Measurements from ENCODE around the gene ARHGAP27. TPM values are rescaled to one million over a fixed set of nuclear protein-coding genes. Genes with fewer than 3 reads are reported as not detected.
A peak's percentile ranks its signal among the peaks of the same experiment; 100 is the strongest.

The ARHGAP27 gene
- total RNA-seq, 1 donor from 2014 or later: 33.2 TPM

DNA sequence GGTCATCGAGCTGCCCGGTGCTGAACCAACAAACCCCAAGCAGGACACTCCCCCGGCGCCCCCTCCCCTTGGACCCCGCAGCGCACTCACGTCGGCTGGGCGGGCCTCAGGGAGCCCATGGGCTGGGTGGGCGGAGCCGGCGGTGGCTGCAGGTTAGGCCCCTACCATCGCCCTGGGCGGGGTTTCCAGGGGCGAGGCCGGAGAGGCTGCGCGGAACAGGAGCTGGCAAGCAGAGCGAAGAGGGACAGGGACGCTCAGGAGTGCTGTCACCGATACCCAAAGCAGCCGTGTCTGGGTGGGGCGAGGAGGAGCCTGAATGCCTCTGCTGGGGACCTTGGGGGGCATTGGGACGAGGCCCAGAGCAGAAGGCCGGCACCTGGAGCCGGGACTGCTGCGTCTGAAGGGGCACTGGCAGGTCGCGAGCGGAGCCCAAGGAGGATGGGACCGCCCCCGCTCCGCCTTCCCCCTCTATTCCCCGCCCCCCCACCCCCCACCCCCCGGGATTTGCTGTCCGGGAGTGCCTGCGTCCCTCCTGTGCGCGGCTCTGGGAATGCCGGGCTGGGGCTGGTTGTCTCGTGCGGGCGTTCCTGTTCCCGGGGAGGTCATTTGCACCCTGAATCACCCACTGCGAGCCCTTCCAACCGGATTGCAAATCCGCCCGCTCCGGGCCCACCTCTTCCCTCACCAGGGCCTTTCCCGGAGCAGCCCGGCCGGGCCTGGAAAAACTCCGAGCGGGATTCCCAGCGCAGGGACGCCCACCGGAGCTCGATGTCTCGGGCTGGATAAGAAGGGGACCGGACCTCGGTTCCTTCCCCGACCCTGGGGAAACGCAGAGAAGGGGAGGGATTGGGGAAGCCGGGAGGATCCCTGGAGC is 902 bp downstream of the ARHGAP27 start:
- DNase-seq (ENCODE audit: low spot score): peak; percentile 74

GRCh38 chr17:45430738-45431530 is 1.7 kb downstream of the ARHGAP27 start:
- DNase-seq (ENCODE audit: low spot score): peak; percentile 74

DNA sequence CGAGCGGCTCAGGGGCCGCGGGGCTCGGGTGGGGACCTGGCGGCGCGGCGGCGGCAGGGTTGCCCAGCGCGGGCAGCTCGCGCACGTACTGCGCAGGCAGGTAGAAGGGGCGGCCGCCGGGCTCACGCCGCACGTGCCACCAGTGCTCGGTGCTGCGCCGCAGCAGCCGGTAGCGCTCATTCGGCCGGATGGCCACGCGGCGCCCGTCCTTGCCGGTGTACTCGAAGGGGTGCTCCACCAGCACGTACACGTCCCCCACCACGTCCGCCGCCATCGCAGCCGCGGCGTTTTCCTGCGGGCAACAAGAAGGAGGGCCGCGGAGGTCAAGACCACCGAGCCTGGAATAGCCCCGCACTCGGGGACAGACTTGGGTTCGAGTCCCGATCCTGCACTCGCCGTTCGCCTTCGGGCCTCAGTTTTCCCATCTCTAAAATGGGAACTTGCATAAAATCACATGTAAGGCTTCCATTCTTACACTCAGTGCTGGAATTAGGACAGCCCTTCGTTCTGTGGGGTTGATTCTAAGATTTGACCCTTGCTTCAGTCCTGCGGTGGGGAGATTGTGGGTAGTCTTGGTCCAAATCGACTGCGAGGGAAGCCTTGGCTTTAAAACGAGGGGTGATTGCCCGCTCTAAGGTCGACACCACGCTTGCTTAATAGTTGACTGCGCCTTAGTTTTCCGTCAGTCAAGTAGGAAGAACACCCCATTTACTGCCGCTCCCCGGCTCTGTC is 2.5 kb downstream of the ARHGAP27 start:
- no peak for DNase-seq (ENCODE audit: low spot score)

- DNase-seq (ENCODE audit: low spot score): no peak
Measured at GRCh38 chr17:45429339-45430005, 3.2 kb downstream of the ARHGAP27 start.

GRCh38 chr17:45428931-45429338 is 3.7 kb downstream of the ARHGAP27 start:
- no peak for DNase-seq (ENCODE audit: low spot score)

DNA sequence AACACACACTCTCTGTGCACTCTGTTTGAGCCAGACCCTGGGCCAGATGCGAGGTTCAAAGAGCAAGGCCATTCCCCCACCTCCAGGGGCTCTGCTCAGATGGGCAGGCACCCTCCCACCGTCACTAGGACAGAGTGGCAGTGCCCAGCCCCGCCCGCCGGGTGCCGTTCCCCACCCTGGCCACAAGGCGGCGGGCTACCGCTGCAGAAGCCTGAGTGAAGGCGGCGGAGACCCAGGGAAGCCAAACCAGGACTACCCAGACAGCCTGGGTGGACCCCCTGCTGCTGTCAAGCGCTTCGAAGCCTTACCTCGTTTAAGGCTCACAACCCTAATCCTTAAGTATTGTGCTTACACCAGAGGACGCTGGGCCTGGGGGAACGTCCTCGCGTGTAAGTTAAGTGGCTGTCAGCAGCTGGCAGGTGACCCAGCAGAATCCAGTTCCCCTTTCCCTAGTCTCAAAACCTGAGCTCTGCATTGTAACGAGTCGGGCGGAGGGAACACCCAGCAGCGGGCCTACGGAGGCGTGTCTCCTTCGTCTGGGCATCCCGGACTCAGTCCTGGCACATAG is 4.5 kb downstream of the ARHGAP27 start:
- DNase-seq (ENCODE audit: low spot score): peak; percentile 55

GRCh38 chr17:45427181-45427835 is 5.4 kb downstream of the ARHGAP27 start:
- no peak for DNase-seq (ENCODE audit: low spot score)

GRCh38 chr17:45426561-45426960 is 6.1 kb downstream of the ARHGAP27 start:
- DNase-seq (ENCODE audit: low spot score): no peak

DNA sequence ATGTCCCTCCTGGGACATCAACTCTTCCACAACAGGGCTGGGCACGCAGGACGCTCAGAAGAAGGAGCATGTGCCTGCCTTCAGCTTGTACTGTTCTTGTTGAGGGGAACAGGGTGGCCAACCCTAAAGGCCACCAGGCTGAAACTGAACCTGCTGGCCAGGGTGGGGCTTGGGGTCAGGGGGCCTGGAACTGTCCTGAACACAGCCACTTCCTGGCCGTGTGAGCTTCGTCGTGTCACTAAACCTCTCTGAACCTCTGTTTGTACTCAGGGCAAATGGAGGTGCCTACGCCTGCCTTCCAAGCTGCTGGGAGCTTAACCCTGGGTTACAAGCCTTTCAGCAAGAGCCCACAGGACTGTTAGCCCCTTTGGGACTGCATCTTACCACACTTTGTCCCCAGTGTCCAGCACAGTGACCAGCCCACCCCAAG is 6.7 kb downstream of the ARHGAP27 start:
- no peak for DNase-seq (ENCODE audit: low spot score)

DNA sequence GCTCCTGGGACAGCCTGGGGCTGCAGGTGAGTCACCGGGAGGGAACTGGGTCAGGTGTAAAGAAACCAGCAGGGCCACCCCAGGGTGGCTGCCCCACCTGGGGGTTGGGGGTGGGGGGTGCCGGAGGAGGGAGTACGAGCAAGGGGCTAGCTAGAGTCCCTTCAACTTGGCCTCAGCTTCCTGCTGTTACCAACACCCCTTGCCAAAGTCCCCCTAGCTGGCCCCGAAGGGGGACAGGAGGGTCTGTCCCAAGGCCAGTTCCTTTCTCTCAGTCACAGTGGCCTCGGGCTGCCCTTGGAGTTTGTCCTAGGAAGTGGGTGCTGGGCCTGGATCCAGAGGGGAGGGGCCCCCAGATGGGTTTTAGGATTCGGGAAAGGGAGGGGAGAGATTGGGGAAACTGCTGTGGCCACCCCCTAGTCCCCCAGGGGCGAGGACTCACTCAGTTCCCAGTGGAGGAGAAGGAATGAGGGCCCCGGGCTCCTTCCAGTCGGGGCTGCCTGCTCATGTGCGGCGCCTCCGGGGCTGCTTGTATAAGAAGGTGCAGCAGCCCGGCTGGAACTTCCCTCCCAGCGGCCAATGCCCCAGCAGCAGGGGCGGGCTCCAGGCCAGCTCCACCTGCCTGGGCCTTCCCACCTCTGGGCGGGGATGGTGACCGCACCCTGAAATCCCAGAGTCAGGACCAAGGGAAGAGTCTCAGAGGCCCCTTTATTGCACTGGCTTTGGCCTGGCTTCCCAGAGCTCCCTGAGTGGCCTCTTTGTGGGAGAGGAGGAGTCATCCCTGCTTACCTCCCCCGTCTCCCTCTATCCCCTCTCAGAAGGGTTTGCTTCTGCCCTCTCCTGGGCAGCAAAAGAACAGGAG is 7.3 kb downstream of the ARHGAP27 start:
- DNase-seq (ENCODE audit: low spot score): peak; percentile 81

DNA sequence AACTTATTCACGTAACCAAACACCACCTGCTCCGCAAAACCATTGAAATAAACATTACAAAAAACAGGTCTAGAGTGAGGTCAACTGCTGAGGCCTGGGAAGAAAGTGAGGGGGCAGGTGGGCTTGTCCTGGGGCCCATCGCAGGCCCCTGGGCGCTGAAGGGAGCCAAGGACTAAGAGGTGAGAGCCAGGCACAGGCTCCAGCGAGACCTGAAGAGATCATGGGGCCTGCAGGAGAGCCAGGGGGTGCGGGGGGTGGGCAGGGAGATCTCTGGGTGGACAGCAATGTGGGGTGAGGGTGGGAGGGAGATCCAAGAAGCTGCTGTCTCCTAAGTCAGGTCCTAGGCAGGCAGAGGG is 7.9 kb downstream of the ARHGAP27 start:
- DNase-seq (ENCODE audit: low spot score): no peak

DNA sequence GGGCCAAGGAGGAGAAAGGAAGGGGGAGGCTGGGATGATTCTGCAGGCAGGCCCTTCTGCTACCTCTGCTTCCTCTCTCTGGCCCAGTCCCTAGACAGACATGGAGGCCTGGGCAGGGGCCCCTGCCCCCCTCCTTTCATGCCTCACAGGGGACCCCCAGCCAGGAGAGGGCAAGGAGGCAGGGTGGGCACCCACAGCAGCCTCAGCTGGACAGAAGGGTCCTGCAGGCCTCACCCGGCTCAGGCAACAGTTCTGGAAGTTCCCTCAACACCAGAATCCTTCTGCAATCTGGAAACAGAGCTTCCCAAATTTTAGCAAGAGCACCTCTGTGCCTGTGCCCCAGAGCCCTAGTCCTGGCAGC is 8.7 kb downstream of the ARHGAP27 start:
- no peak for DNase-seq (ENCODE audit: low spot score)

GRCh38 chr17:45423304-45423974 is 9.2 kb downstream of the ARHGAP27 start:
- DNase-seq (ENCODE audit: low spot score): no peak

DNA sequence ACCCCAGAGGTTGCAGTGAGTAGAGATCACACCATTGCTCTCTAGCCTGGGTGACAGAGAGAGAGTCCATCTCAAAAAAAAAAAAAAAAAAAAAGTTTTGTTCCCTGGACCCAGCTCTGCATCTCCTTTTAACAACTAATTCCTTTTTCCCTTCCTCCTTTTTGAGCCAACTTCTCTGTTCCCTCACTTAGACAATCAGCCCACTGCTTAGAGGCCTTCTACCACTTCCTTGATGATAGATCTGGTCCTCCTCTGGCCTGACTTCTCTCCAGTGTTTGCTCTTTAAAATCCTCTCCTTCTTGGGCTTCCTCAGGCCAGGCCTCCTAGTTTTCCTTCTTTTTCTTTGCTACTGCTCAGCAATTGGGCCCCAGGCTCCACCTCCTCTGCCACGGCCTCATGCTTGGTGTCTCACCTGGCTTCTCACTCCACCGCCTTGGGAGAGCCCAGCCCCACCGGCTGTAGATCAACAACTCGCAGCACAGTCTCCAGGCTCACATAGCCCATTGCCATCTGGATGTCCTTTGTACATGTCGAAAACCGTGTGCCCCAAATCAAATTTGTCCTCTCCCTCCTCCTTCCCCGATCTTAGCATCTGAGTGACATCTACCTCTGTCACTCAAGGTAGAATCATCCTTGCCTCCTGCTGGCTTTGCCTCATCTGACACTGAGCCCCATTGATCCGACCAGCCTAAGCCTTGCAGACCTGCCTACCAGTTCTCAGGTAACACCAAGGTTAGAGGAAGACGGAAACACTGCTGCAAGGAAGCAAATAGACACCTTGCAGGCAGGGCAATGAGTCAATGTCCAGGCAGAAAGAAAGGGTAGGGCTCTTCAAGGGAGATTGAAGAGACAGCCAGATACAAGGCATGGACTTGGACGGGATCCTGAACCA is 17.4 kb downstream of the ARHGAP27 start:
- DNase-seq (ENCODE audit: low spot score): no peak

DNA sequence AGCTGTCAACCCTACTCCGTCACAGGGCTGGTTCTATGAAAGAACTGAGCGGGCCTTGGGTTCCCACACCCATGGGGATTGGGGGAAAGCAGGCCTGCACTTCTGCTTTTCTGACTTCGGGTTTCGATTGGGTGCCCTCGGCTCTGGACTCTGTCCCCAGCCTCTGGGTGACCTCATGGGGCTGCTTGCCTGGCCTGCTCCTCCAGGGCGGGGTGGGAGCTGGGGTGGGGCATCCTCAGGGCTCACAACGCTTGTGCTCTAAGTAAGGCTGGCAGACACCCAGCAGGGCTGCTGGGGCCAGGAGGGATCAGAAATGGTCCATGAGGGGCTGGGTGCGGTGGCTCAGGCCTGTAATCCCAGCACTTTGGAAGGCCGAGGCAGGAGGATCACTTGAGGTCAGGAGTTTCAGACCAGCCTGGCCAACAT is 19.2 kb downstream of the ARHGAP27 start:
- no peak for DNase-seq (ENCODE audit: low spot score)

DNA sequence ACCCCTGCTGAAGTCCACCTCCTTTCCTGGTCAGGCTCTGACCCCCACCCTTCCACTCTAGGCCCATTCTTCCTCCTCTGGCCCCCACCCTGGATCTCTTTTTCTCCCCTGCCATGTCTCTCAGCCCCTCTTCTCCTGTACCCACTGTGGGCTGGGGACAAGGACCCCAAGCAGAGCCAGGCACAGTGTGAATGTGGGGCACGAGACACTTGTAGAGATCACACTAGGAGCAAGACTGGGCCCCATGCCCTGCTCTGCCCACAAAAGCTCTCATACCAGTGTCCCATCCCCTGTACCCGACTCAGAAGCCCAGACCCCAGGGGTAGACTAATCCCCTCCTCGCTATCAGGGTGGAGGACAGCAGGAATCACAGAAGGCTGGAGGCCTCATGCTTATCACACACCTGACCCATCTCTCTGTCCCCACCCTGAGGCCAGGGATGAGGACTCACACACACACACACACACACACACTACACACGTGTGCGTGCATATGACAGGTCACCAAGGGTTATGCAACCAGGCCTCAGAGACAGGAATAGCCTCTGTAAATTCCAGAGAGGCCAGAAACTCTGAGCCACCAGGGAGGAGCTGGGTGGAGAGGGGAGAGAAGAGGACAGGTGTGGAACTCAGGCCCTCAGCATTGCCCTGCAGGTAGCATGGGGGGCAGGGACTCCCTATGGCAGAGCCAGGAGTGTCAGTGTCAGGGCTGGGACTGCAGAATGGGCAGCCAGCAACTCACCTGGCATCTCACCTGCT is 21.1 kb downstream of the ARHGAP27 start:
- DNase-seq (ENCODE audit: low spot score): no peak
